ENCODE results near the gene PPIF.

DNA sequence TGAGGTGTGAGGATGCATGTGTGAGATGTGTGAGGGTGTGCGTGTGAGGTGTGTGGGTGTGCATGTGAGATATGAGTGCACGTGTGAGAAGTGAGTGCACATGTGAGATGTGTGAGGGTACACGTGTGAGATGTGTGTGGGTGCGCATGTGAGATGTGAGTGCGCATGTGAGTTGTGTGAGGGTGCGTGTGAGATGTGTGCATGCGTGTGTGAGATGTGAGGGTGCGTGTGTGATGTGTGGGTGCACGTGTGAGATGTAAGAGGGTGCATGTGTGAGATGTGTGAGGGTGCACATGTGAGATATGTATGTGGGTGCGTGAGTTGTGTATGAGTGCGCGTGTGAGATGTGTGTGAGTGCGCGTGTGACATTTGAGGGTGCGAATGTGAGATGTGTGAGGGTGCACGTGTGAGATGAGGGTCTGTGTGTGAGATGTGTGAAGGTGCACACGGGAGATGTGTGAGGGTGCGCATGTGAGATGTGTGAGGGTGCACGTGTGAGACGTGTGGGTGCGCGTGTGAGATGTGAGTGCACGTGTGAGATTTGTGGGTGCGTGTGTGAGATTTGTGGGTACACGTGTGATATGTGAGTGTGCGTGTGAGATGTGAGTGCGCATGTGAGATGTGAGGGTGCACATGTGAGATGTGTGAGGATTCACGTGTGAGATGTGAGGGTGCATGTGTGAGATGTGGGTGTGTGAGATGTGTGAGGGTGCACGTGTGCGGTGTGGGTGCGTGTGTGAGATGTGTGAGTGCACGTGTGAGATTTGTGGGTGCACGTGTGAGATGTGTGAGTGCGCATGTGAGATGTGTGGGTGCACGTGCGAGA, 30.5 kb downstream of the PPIF start:
- TF ChIP-seq, protein P1, sequence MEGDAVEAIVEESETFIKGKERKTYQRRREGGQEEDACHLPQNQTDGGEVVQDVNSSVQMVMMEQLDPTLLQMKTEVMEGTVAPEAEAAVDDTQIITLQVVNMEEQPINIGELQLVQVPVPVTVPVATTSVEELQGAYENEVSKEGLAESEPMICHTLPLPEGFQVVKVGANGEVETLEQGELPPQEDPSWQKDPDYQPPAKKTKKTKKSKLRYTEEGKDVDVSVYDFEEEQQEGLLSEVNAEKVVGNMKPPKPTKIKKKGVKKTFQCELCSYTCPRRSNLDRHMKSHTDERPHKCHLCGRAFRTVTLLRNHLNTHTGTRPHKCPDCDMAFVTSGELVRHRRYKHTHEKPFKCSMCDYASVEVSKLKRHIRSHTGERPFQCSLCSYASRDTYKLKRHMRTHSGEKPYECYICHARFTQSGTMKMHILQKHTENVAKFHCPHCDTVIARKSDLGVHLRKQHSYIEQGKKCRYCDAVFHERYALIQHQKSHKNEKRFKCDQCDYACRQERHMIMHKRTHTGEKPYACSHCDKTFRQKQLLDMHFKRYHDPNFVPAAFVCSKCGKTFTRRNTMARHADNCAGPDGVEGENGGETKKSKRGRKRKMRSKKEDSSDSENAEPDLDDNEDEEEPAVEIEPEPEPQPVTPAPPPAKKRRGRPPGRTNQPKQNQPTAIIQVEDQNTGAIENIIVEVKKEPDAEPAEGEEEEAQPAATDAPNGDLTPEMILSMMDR (conservative IDR thresholded peaks at IDR 0.05; ENCODE audit: low read depth, low read length), result no peak
- no peak for TF ChIP-seq EZH2 (IDR thresholded peaks at IDR 0.05; ENCODE audit: borderline replicate concordance, low read depth, low read length, poor library complexity, severe bottlenecking)

Data from A673 (cell line).